Skeletal muscle tissue (tissue), 4 donors: ENCODE measurements around the gene POTEF. TPM values are rescaled to one million over a fixed set of nuclear protein-coding genes. Genes with fewer than 3 reads are reported as not detected.
"Not testable (repeated sequence)": the region's sequence is repeated elsewhere in the genome, so short reads cannot be mapped to it uniquely, and the experiment has no call there.

Experiments
- H3K27ac ChIP-seq: one replicate; pipeline ENCODE4 v1.7.0; 2013; ENCODE audit warnings: mild to moderate bottlenecking, low read depth, low read length, inconsistent platforms
- H3K27me3 ChIP-seq, 3 donors: one replicate each; pipeline ENCODE4 v1.7.0; 2013; ENCODE audit warnings: low read length in 3 of 3; ENCODE audit not compliant: control insufficient read depth in 3 of 3, insufficient read depth in 3 of 3
- H3K36me3 ChIP-seq, 3 donors: one replicate each; pipeline ENCODE4 v1.7.0; 2013; ENCODE audit warnings: low read length in 3 of 3; ENCODE audit not compliant: control insufficient read depth in 3 of 3, insufficient read depth in 3 of 3
- H3K4me1 ChIP-seq, 3 donors: one replicate each; pipeline ENCODE4 v1.7.0; 2013; ENCODE audit warnings: low read length in 3 of 3, mild to moderate bottlenecking in 3 of 3; ENCODE audit not compliant: control insufficient read depth in 3 of 3, insufficient read depth in 3 of 3
- H3K4me3 ChIP-seq, 3 donors: one replicate each; pipeline ENCODE4 v1.7.0; 2013; ENCODE audit warnings: low read length in 3 of 3
- H3K9ac ChIP-seq, 3 donors: one replicate each; pipeline ENCODE4 v1.7.0; 2013; ENCODE audit warnings: low read length in 3 of 3, mild to moderate bottlenecking in 3 of 3, moderate library complexity in 2 of 3, low read depth in 1 of 3
- H3K9me3 ChIP-seq, 3 donors: one replicate each; pipeline ENCODE4 v1.7.0; 2013; ENCODE audit warnings: low read length in 3 of 3; ENCODE audit not compliant: control insufficient read depth in 3 of 3
- total RNA-seq: library from RNA; depleted of rRNA; stranded (reverse); fragments of >200 nt; gene quantifications from one replicate; pipeline ENCODE4 v1.2.3, GENCODE V29; 2014
- donor health status: Osteomylitis.

POTEF gene
- total RNA-seq, 1 donor from 2014 or later, result not detected

DNA sequence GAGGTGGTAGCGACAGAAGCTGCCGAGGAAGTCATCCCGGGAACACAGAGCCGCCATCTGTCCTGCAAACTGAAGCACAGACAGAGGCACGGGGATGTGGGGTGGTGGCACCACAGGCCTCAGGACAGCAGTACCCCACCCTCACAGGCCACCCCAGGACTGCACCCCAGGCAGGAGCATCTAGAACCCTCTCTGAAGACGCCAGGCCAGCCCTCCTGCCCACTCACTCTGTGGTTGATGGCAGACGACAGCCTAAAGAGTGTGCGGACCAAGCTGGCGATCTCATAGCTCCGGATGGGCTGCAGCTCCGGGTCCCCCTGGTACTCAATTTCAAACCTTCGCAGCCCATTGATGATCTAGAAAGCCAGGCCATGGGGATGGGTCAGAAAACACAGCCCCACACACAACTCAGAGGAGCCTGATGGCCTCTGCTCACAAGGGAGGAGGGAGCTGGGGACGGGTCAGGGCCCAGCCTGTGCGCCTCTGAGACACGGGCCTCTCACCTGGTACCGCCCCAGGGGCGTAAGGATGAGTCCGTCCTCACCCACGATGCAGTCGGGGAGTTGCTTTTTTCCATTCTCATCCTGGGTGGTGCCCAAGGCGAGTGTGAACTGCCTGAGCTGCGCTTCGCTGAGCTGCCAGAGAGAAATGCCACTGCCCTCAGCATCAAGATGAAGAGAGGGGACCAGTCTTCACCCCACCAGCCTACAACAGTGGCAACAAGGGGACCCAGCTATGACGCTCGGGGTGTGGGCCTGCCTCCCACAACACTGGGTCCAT, 24.0 kb upstream of the POTEF start:
- Histone ChIP-seq H3K9me3 (no peaks in the 10 kb centered on the region), H3K27me3 (no peaks in the 10 kb centered on the region), H3K36me3 (peaks cover 8 to 21% (median 14%) of the 10 kb centered on the region in 3 donors), H3K9ac (no peak overlapping the region), H3K4me1 (no peaks in the 10 kb centered on the region), H3K27ac (no peak overlapping the region), H3K4me3 (no peak overlapping the region)

DNA sequence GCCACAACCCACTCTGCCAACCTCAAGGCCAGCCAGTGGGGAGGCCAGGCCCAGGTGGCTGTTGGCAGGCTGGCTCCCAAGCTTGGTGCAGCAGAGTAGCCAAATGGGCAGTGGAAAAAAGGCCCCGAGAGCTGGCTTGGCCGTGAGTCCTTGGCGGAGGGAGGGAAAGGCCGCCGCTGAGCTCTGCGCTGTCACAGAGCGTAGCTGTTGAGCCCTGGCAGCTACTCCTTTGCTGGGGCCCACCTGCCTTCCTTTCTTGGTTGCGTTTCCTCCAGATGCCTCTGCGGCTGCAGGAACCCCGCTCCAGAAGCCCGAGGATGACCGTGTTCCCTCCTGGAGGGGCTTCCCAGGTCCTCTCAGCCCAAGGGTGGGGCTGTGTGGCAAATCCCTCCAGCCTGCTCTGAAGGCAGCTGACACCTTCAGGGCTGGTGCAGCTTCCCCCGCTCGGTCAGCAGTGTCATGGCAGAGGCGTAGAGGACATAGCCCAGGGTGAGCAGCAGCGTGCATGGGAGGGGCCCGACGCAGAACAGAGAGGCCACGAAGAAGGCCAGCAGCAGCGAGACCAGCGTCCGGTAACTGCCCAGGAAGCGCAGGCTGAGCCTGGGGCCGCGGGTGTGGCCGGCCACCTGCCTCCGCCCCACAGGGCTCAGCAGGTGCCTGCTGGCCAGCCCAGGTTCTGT, 23.3 kb upstream of the POTEF start:
- H3K4me1 ChIP-seq, H3K9ac ChIP-seq, H3K27ac ChIP-seq, H3K4me3 ChIP-seq, H3K27me3 ChIP-seq, H3K9me3 ChIP-seq: not testable (repeated sequence)
- H3K36me3 ChIP-seq, result peaks cover 8 to 21% (median 14%) of the 10 kb centered on the region in 3 donors

DNA sequence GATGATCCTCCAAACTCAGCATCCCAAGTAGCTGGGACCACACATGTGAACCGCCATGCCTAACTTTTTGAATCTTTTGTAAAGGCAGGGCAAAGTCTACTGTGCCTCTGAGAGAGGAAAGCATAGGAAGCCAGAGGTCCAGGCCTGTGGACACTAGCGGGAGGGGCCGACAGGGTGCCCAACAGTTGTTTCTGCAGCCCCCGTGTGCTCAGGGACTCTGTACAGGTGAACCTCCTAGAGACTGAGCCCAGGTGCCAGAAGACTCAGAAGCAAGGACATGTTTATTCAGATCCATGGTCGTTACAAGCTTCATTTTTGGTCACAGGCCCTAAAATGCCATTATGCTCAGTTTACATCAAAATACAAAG, 22.1 kb upstream of the POTEF start:
- H3K27me3 ChIP-seq, H3K4me3 ChIP-seq, H3K9me3 ChIP-seq, H3K27ac ChIP-seq, H3K9ac ChIP-seq, H3K4me1 ChIP-seq: not testable (repeated sequence)
- H3K36me3 ChIP-seq, result peaks cover 8 to 21% (median 12%) of the 10 kb centered on the region in 3 donors

- H3K27me3 ChIP-seq, result no peaks in the 10 kb centered on the region
- H3K27ac ChIP-seq, result no peak overlapping the region
- no peaks in the 10 kb centered on the region for H3K4me1 ChIP-seq
- no peak overlapping the region for H3K4me3 ChIP-seq
- H3K36me3 ChIP-seq, result peaks cover 8 to 21% (median 12%) of the 10 kb centered on the region in 3 donors
- no peak overlapping the region for H3K9ac ChIP-seq
- H3K9me3 ChIP-seq, result no peaks in the 10 kb centered on the region
Measured at GRCh38 chr2:130150181-130151144, 21.4 kb upstream of the POTEF start.

DNA sequence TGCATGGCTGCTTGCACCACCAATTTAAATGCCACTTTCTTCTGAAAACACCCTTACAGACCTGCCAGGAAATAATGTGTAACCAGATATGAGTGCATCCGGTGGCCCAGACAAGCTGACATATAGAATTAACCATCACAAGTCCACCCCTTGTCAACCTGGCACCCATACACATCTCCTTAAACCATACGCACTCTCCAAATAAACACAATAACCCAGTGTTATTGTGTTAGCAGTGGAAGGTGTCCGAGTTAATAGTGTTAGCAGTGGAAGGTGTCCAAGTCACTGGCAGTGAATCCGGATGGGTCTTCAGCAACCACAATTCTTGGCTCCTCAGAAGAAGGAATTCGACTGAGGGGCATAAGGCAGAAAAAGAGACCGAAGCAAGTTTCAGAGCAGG, 19.5 kb upstream of the POTEF start:
- H3K4me3 ChIP-seq, H3K9ac ChIP-seq, H3K4me1 ChIP-seq, H3K27me3 ChIP-seq, H3K27ac ChIP-seq, H3K9me3 ChIP-seq: not testable (repeated sequence)
- peaks cover 6 to 11% (median 8%) of the 10 kb centered on the region in 3 donors for H3K36me3 ChIP-seq

DNA sequence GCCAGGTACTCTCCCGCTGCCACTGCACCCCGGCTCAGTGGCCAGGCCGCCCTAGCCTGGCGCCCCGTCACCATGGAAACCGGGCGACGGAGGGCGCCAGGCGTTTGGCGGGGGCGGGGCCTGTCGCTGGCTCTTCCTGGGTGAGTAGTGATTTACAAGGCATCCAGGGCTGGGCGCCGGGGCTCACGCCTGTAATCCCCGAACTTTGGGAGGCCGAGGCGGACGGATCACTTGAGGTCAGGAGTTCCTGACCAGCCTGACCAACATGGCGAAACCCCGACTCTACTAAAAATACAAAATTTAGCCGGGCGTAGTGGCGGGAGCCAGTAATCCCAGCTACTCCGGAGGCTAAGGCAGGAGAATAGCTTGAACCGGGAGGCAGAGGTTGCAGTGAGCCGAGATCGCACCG, 16.0 kb upstream of the POTEF start, which contains the start of gene CCDC74B:
Gene CCDC74B, minus strand, starts transcription at position 107 of the 409 bp plus-strand sequence. CDS start 116 bp downstream, outside the sequence.
- not testable (repeated sequence) for H3K4me1 ChIP-seq, H3K9ac ChIP-seq, H3K9me3 ChIP-seq, H3K4me3 ChIP-seq, H3K27ac ChIP-seq, H3K27me3 ChIP-seq, H3K36me3 ChIP-seq

- H3K4me1 ChIP-seq, H3K9ac ChIP-seq, H3K27me3 ChIP-seq, H3K4me3 ChIP-seq, H3K36me3 ChIP-seq, H3K27ac ChIP-seq, H3K9me3 ChIP-seq: not testable (repeated sequence)
Measured at GRCh38 chr2:130143266-130144039, 14.4 kb upstream of the POTEF start.

DNA sequence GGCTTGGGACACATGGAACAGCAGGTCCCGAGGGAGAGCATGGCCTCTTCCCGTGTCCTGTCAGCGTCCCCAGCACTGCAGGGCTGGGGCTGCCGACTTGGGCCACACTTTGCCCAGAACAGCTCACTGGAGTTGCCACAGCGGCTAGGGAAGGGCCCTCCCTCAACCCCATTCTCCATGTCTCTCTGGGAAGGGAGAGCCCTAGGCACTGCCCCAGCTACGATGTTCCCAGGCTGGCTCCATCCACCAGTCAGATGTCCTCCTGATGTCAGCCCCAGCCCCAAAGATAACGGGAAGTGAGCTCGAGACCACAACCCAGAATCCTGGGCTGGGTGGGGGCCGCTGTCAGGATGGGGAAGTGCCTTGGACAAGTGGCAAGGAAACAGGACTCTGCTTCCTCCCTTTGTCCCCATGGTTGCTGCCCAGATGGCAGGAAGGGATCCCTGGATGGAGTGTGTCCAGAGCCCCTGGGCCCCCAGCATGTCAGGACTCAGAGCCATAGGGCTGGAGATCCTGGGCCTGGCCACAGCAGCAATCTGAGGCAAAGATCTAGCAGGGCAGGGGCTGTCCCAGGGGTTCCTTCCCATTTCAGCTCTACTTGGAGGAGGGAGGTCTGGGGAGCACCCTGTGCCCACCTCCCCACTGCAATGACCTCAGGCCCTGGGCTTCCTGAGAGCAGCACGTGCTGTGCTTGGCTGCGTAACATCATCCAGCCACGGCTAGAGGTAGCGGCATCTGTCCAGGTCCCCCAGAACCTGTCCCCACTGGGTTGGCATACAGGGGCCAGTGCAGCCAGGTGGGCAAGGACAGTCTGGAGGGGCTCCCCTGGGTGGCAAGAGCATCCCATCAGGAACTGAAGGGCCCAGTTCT, 13.6 kb upstream of the POTEF start:
- not testable (repeated sequence) for H3K36me3 ChIP-seq, H3K27me3 ChIP-seq, H3K4me1 ChIP-seq, H3K27ac ChIP-seq, H3K9ac ChIP-seq, H3K4me3 ChIP-seq, H3K9me3 ChIP-seq
